PC-9 (cell line): ENCODE measurements around the gene GABRR2.

Experiments used
- CTCF ChIP-seq: fragments of 200-600 bp; sonication (generic); conservative IDR thresholded peaks from 2 replicates; pipeline ENCODE4 v1.6.1; 2017; ENCODE audit warnings: mixed run types, antibody characterized with exemption, mild to moderate bottlenecking, moderate library complexity
- EZH2 ChIP-seq: fragments of 200-600 bp; sonication (generic); IDR thresholded peaks from 2 replicates; pipeline ENCODE4 v1.8.0; 2017; ENCODE audit warnings: antibody characterized with exemption, low read depth

GRCh38 chr6:89346433-89346832 is 31.3 kb upstream of the GABRR2 start:
- TF ChIP-seq CTCF (no peak), EZH2 (no peak)
